Measurements from ENCODE around the gene RABGAP1.

DNA sequence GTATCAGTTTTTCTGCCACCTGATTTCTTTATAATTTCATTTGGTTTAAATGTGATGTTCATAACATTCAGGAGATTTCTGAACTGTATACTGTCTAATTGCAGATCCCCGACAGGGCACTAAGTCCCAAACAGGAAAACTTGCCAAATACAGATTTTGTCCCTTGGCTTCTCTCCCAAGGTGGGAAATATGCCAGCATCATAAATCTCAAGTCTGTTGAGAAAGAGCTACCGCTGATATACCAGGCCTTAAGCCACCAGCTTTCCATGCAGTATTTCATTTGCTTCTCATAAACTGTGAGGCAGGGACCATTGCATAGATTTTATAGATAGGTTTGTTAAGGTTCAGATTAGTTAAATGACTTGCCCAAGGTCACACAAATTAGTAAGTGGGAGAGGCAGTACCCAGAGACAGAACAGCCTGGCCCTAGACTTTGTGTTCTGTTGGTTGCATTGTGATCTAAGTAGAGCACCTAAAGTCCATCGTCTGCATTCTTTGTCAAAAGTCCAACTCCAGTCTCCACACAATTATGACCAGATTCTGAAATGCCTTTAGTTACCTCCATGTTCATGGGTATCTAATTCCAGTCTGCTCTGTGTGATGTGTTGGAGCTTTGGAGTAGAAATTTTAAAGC, 108.9 kb downstream of the RABGAP1 start:
- TF ChIP-seq TAF1 (IDR thresholded peaks at IDR 0.05; ENCODE audit: low read depth, low read length) (no peak), SPI1 (IDR thresholded peaks at IDR 0.05; ENCODE audit: low read depth, low read length) (no peak)

All from GM12891 (cell line).